OCI-M1 (cell line): ENCODE data around the gene PARD6G.

Experiments used
- DNase-seq: peaks from one replicate; lab custom pipeline; 2025; lab: John Stamatoyannopoulos, UW

Gene PARD6G

GRCh38 chr18:80189531-80189865 lies 57.8 kb downstream of the PARD6G start:
- DNase-seq, result no peak

GRCh38 chr18:80188643-80189530 lies 58.4 kb downstream of the PARD6G start:
- no peak for DNase-seq

- no peak for DNase-seq
These were observed 59.2 kb downstream of the PARD6G start for GRCh38 chr18:80187956-80188642.

GRCh38 chr18:80185545-80185944 lies 61.8 kb downstream of the PARD6G start:
- no peak for DNase-seq

- DNase-seq, result no peak
These were observed 63.0 kb downstream of the PARD6G start for GRCh38 chr18:80184243-80184772.

GRCh38 chr18:80183273-80184050 lies 63.9 kb downstream of the PARD6G start:
- DNase-seq, result no peak

- no peak for DNase-seq
These were observed 64.5 kb downstream of the PARD6G start for GRCh38 chr18:80182855-80183254.

GRCh38 chr18:80181642-80182461 lies 65.5 kb downstream of the PARD6G start:
- DNase-seq, result no peak

- DNase-seq, result no peak
These were observed 66.3 kb downstream of the PARD6G start for GRCh38 chr18:80180778-80181564.

GRCh38 chr18:80179857-80180558 lies 67.3 kb downstream of the PARD6G start:
- DNase-seq, result no peak

- DNase-seq, result no peak
These were observed 68.1 kb downstream of the PARD6G start for GRCh38 chr18:80178935-80179818.

GRCh38 chr18:80177128-80177527 lies 70.2 kb downstream of the PARD6G start:
- DNase-seq, result no peak

GRCh38 chr18:80176334-80177073 lies 70.8 kb downstream of the PARD6G start:
- no peak for DNase-seq

- no peak for DNase-seq
These were observed 71.7 kb downstream of the PARD6G start for GRCh38 chr18:80175451-80176204.

- no peak for DNase-seq
These were observed 74.3 kb downstream of the PARD6G start for GRCh38 chr18:80173060-80173459.

- DNase-seq, result no peak
These were observed 75.3 kb downstream of the PARD6G start for GRCh38 chr18:80172056-80172455.

GRCh38 chr18:80171054-80171872 lies 76.1 kb downstream of the PARD6G start:
- no peak for DNase-seq
